HG02798 (cell line): Measurements from ENCODE around the gene TWNK.

Experiments
- ATAC-seq: cut with Tn5 transposase; IDR thresholded peaks from one replicate; pipeline ENCODE4 v1.9.1; 2021; ENCODE audit warnings: mild to moderate bottlenecking; ENCODE audit not compliant: unreplicated experiment, poor library complexity

TWNK gene

GRCh38 chr10:100993986-100994708 lies 6.8 kb downstream of the TWNK start:
- no peak for ATAC-seq

GRCh38 chr10:100995181-100995580 lies 7.8 kb downstream of the TWNK start:
- no peak for ATAC-seq

- no peak for ATAC-seq
These were observed 9.5 kb downstream of the TWNK start for GRCh38 chr10:100996678-100997359.

GRCh38 chr10:100997360-100998182 lies 10.2 kb downstream of the TWNK start:
- ATAC-seq, result peak; percentile 34

GRCh38 chr10:100998183-100998990 lies 11.0 kb downstream of the TWNK start:
- ATAC-seq, result peak; percentile 25

GRCh38 chr10:100998991-100999741 lies 11.8 kb downstream of the TWNK start:
- peak; percentile 61 for ATAC-seq

- ATAC-seq, result no peak
These were observed 12.4 kb downstream of the TWNK start, which contains the start of gene LZTS2 for GRCh38 chr10:100999742-101000126. Gene LZTS2, plus strand, starts transcription at chr10:100999808. Its CDS starts 2,731 bp downstream, at chr10:101002539.

GRCh38 chr10:101000127-101000914 lies 13.0 kb downstream of the TWNK start:
- no peak for ATAC-seq

- ATAC-seq, result no peak
These were observed 13.7 kb downstream of the TWNK start for GRCh38 chr10:101000915-101001658.

GRCh38 chr10:101001659-101002035 lies 14.3 kb downstream of the TWNK start:
- ATAC-seq, result no peak

GRCh38 chr10:101002456-101002855 lies 15.1 kb downstream of the TWNK start:
- no peak for ATAC-seq

GRCh38 chr10:101003639-101004206 lies 16.4 kb downstream of the TWNK start:
- no peak for ATAC-seq

- no peak for ATAC-seq
These were observed 18.0 kb downstream of the TWNK start for GRCh38 chr10:101005361-101005760.

GRCh38 chr10:101005869-101006567 lies 18.7 kb downstream of the TWNK start:
- ATAC-seq, result no peak

GRCh38 chr10:101006593-101007098 lies 19.3 kb downstream of the TWNK start:
- ATAC-seq, result no peak

- no peak for ATAC-seq
These were observed 19.9 kb downstream of the TWNK start for GRCh38 chr10:101007099-101007711.
